HG03108 (cell line): ENCODE results near the gene AGA.

Experiments used
- ATAC-seq: cut with Tn5 transposase; IDR thresholded peaks from one replicate; pipeline ENCODE4 v1.9.1; 2021; ENCODE audit warnings: moderate library complexity; ENCODE audit not compliant: unreplicated experiment

Gene AGA

GRCh38 chr4:177391287-177391686 lies 51.0 kb downstream of the AGA start:
- no peak for ATAC-seq

- ATAC-seq: no peak
Measured at GRCh38 chr4:177386278-177386815, 55.9 kb downstream of the AGA start.

- no peak for ATAC-seq
Measured at GRCh38 chr4:177385576-177386277, 56.5 kb downstream of the AGA start.

GRCh38 chr4:177384856-177385397 lies 57.3 kb downstream of the AGA start:
- no peak for ATAC-seq

- no peak for ATAC-seq
Measured at GRCh38 chr4:177381762-177382310, 60.4 kb downstream of the AGA start.
